Activated T-cell treated with anti-CD3 and anti-CD28 coated beads, Interleukin-2, amount 50 U/mL, for 24 hours (primary cell): ENCODE results near the gene TFE3.
"Not testable (repeated sequence)": the region's sequence is repeated elsewhere in the genome, so short reads cannot be mapped to it uniquely, and the experiment has no call there.

Source experiments
- DNase-seq: peaks from one replicate; pipeline ENCODE4 v3.0.0-alpha.2; 2020
- H3K27ac Mint-ChIP-seq: 2 replicates; pipeline ENCODE4 v1.8.0; 2020; ENCODE audit warnings: mild to moderate bottlenecking, mixed read lengths
- H3K27me3 Mint-ChIP-seq: 2 replicates; pipeline ENCODE4 v1.8.0; 2020; ENCODE audit warnings: mixed read lengths
- H3K36me3 Mint-ChIP-seq: 2 replicates; pipeline ENCODE4 v1.8.0; 2020; ENCODE audit warnings: low read depth, mixed read lengths
- H3K4me1 Mint-ChIP-seq: 2 replicates; pipeline ENCODE4 v1.8.0; 2020; ENCODE audit warnings: low read depth, mixed read lengths
- H3K4me3 Mint-ChIP-seq: 2 replicates; pipeline ENCODE4 v1.8.0; 2020; ENCODE audit warnings: mild to moderate bottlenecking, moderate library complexity, mixed read lengths
- H3K9me3 Mint-ChIP-seq: 2 replicates; pipeline ENCODE4 v1.8.0; 2020; ENCODE audit warnings: mixed read lengths

TFE3 gene

GRCh38 chrX:49000636-49001035, 42.5 kb downstream of the TFE3 start:
- H3K27ac Mint-ChIP-seq = peak overlapping the region; percentile 96
- H3K4me3 Mint-ChIP-seq = peak overlapping the region; percentile 96
- H3K27me3 Mint-ChIP-seq = peaks cover 10% of the 10 kb centered on the region
- DNase-seq = no peak
- peaks cover 31% of the 10 kb centered on the region for H3K4me1 Mint-ChIP-seq
- peaks cover 43% of the 10 kb centered on the region for H3K36me3 Mint-ChIP-seq
- H3K9me3 Mint-ChIP-seq = no peaks in the 10 kb centered on the region

GRCh38 chrX:48999030-48999429, 44.1 kb downstream of the TFE3 start:
- H3K4me1 Mint-ChIP-seq = peaks cover 31% of the 10 kb centered on the region
- no peak overlapping the region for H3K27ac Mint-ChIP-seq
- H3K36me3 Mint-ChIP-seq = peaks cover 54% of the 10 kb centered on the region
- peaks cover 20% of the 10 kb centered on the region for H3K27me3 Mint-ChIP-seq
- DNase-seq = no peak
- no peaks in the 10 kb centered on the region for H3K9me3 Mint-ChIP-seq
- H3K4me3 Mint-ChIP-seq = no peak overlapping the region

- Mint-ChIP-seq H3K27me3 (peaks cover 20% of the 10 kb centered on the region), H3K27ac (no peak overlapping the region), H3K36me3 (peaks cover 59% of the 10 kb centered on the region), H3K4me1 (peaks cover 31% of the 10 kb centered on the region), H3K4me3 (no peak overlapping the region), H3K9me3 (no peaks in the 10 kb centered on the region)
- DNase-seq = no peak
These were observed 44.8 kb downstream of the TFE3 start for GRCh38 chrX:48998391-48998790.

- DNase-seq = no peak
- no peak overlapping the region for H3K27ac Mint-ChIP-seq
- no peak overlapping the region for H3K4me3 Mint-ChIP-seq
- H3K9me3 Mint-ChIP-seq = no peaks in the 10 kb centered on the region
- peaks cover 64% of the 10 kb centered on the region for H3K36me3 Mint-ChIP-seq
- H3K4me1 Mint-ChIP-seq = peaks cover 31% of the 10 kb centered on the region
- peaks cover 20% of the 10 kb centered on the region for H3K27me3 Mint-ChIP-seq
These were observed 45.3 kb downstream of the TFE3 start for GRCh38 chrX:48997865-48998264.

DNA sequence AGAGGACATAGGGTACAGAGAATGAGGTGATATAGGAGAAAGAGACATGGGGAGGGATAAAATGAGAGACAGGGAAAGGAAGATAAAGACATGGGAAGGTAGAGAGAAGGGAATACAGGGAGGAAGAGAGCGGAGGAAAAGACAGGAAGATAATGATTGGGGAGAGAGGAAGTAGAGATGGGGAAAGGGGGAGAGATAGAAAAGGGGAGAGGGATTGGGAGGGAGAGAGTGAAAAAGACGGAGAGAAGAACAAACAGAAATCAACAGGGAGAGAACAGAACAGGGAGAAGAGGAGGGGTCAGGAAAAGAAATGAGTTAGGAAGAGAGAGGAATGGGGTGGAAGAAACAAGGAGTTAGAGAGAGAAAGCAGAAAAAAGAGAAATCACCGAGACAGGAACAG, 45.7 kb downstream of the TFE3 start:
- H3K9me3 Mint-ChIP-seq = no peaks in the 10 kb centered on the region
- peaks cover 68% of the 10 kb centered on the region for H3K36me3 Mint-ChIP-seq
- peaks cover 31% of the 10 kb centered on the region for H3K4me1 Mint-ChIP-seq
- no peak overlapping the region for H3K4me3 Mint-ChIP-seq
- H3K27ac Mint-ChIP-seq = no peak overlapping the region
- no peak for DNase-seq
- peaks cover 20% of the 10 kb centered on the region for H3K27me3 Mint-ChIP-seq

DNA sequence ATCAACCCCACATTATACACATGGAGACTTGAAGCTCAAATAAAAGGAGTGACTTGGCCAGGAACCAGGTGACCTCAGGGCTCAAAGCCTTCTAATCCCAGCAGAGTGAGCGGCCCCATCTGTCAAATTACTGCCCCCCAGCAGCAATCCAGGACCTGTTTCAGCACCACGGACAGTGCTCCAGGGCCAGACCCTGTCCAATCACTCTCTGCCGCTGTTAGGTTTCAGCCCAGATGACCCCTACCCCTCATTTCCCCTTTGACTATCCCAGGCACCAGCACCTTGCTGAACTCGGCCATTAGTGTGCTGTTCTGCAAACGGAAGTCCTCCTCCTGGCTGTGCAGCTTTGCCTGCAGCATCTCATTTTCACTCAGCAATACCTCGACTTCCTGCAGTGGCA, 46.2 kb downstream of the TFE3 start:
- H3K4me3 Mint-ChIP-seq = no peak overlapping the region
- no peaks in the 10 kb centered on the region for H3K9me3 Mint-ChIP-seq
- no peak for DNase-seq
- H3K4me1 Mint-ChIP-seq = peaks cover 31% of the 10 kb centered on the region
- no peak overlapping the region for H3K27ac Mint-ChIP-seq
- peaks cover 20% of the 10 kb centered on the region for H3K27me3 Mint-ChIP-seq
- peaks cover 71% of the 10 kb centered on the region for H3K36me3 Mint-ChIP-seq

GRCh38 chrX:48992341-48992740, 50.8 kb downstream of the TFE3 start:
- DNase-seq = no peak
- Mint-ChIP-seq H3K4me3 (no peak overlapping the region), H3K36me3 (peaks cover 75% of the 10 kb centered on the region), H3K9me3 (no peaks in the 10 kb centered on the region), H3K27ac (peak overlapping the region; percentile 38), H3K27me3 (peaks cover 25% of the 10 kb centered on the region), H3K4me1 (no peaks in the 10 kb centered on the region)

DNA sequence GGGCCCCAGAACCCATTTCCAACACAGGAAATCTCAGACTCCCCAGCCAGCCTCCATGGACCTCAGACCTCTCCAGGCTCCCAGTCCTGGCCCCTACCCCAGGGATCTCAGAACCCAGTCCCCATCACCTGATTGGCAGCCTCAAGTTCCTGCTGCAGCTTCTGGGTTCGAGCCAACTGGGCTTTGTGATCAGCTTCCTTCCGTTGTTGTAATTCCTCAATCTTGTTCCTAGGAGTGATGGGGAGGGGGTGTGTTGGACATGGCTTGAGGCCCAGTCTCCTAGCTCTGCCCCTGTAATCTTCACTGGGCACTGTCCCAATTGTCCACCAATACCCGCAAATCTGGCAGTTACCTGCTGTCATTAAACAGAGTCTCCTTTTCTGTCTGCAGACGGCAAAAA, 53.7 kb downstream of the TFE3 start:
- Mint-ChIP-seq H3K36me3 (peaks cover 61% of the 10 kb centered on the region), H3K9me3 (no peaks in the 10 kb centered on the region), H3K27ac (no peak overlapping the region), H3K4me3 (no peak overlapping the region), H3K4me1 (no peaks in the 10 kb centered on the region), H3K27me3 (peaks cover 13% of the 10 kb centered on the region)
- DNase-seq = no peak

GRCh38 chrX:48983896-48984295, 59.3 kb downstream of the TFE3 start:
- Mint-ChIP-seq H3K36me3 (peaks cover 64% of the 10 kb centered on the region), H3K27me3 (peaks cover 14% of the 10 kb centered on the region), H3K9me3 (no peaks in the 10 kb centered on the region), H3K4me3 (no peak overlapping the region), H3K27ac (no peak overlapping the region), H3K4me1 (no peaks in the 10 kb centered on the region)
- no peak for DNase-seq

DNA sequence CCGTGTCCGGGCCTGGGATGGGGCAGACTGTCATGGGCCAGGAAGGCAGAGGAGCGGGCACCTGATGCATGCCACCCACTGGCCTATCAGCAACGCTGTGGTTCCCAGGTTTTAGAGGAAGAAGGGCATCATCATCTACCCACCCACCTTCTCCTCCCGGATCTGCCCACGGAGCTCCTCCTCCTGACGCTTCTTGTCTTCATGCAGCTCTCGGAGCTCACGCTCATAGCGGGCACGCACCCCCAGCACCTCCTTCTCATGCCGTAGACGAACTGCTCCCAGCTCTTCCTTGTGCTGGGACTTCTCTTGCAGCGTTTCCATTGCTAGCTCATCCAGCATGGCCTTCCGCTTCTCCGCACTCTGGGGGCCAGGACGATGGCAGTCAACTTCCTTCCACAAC, 60.1 kb downstream of the TFE3 start:
- H3K27me3 Mint-ChIP-seq = peaks cover 13% of the 10 kb centered on the region
- H3K36me3 Mint-ChIP-seq = peaks cover 64% of the 10 kb centered on the region
- no peak overlapping the region for H3K4me3 Mint-ChIP-seq
- no peak for DNase-seq
- no peaks in the 10 kb centered on the region for H3K9me3 Mint-ChIP-seq
- H3K4me1 Mint-ChIP-seq = no peaks in the 10 kb centered on the region
- H3K27ac Mint-ChIP-seq = no peak overlapping the region

DNA sequence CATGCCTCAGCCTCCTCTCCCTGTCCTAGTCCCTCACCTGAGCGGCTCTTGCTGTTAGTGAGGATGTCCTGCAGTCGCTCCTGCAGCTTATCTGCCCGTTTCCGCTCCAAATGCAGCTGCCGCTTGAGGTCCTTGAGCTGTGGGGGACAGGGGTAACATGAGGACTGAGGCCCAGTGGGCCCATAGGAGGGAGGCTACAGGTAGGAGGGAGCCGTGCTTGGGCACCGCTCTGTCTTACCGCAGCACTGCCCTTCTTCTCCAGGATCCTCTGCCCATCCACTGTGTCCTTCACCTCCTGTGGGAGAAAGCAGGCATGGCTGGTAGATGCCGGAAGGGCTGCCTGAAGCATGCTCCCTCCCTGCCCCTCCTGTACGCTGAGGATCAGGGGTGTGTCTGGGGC, 62.0 kb downstream of the TFE3 start:
- peaks cover 16% of the 10 kb centered on the region for H3K27me3 Mint-ChIP-seq
- no peak overlapping the region for H3K4me3 Mint-ChIP-seq
- no peaks in the 10 kb centered on the region for H3K9me3 Mint-ChIP-seq
- peaks cover 75% of the 10 kb centered on the region for H3K36me3 Mint-ChIP-seq
- H3K27ac Mint-ChIP-seq = no peak overlapping the region
- no peaks in the 10 kb centered on the region for H3K4me1 Mint-ChIP-seq
- no peak for DNase-seq

GRCh38 chrX:48980341-48980740, 62.8 kb downstream of the TFE3 start:
- peaks cover 78% of the 10 kb centered on the region for H3K36me3 Mint-ChIP-seq
- not testable (repeated sequence) for DNase-seq, H3K4me3 Mint-ChIP-seq, H3K4me1 Mint-ChIP-seq, H3K9me3 Mint-ChIP-seq, H3K27ac Mint-ChIP-seq
- H3K27me3 Mint-ChIP-seq = peaks cover 16% of the 10 kb centered on the region
